Activated T-cell treated with anti-CD3 and anti-CD28 coated beads, Interleukin-2, amount 50 U/mL, for 4 hours (primary cell): Measurements from ENCODE around the gene RBM7. TPM values are rescaled to one million over a fixed set of nuclear protein-coding genes. Genes with fewer than 3 reads are reported as not detected.
A peak's percentile ranks its signal among the peaks of the same experiment; 100 is the strongest.

Experiments
- ATAC-seq, 2 donors: fragments of 200-7000 bp; cut with Tn5 transposase; one replicate each; pipeline ENCODE4 v1.10.0; 2021
- DNase-seq: peaks from one replicate; pipeline ENCODE4 v3.0.0-alpha.2; 2020
- H3K27me3 Mint-ChIP-seq: one replicate; pipeline ENCODE4 v1.8.0; 2021; ENCODE audit warnings: low read depth, mixed read lengths
- H3K36me3 Mint-ChIP-seq: one replicate; pipeline ENCODE4 v1.8.0; 2022; ENCODE audit warnings: mixed read lengths; ENCODE audit not compliant: insufficient read depth
- H3K4me1 Mint-ChIP-seq: one replicate; pipeline ENCODE4 v1.8.0; 2021; ENCODE audit warnings: low read depth, mixed read lengths
- H3K4me3 Mint-ChIP-seq: one replicate; pipeline ENCODE4 v1.8.0; 2021; ENCODE audit warnings: mild to moderate bottlenecking, moderate library complexity, mixed read lengths
- H3K9me3 Mint-ChIP-seq: one replicate; pipeline ENCODE4 v1.8.0; 2021; ENCODE audit warnings: mixed read lengths
- total RNA-seq, 3 donors: library from RNA; stranded (reverse); gene quantifications; one replicate each; pipeline ENCODE4 v1.2.1, GENCODE V29; 2021

Gene RBM7
- total RNA-seq, 3 donors from 2014 or later = 27.5 to 33.0 (median 29.6) TPM

DNA sequence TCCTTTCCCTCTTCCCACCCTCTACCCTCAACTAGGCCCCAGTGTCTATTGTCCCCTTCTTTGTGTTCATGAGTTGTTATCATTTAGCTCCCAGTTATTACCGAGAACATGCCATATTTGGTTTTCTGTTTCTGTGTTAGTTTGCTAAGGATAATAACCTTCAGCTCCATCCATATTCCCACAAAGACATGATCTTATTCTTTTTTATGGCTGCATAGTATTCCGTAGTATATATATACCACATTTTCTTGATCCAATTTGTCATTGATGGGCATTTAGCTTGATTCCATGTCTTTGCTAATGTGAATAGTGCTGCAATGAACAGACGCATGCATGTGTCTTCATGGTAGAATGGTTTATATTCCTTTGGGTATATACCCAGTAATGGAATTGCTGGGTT is 18.0 kb upstream of the RBM7 start:
- Mint-ChIP-seq H3K27me3 (peaks cover 10% of the 10 kb centered on the region), H3K9me3 (no peaks in the 10 kb centered on the region), H3K4me1 (peaks cover 8% of the 10 kb centered on the region), H3K4me3 (no peak overlapping the region), H3K36me3 (no peaks in the 10 kb centered on the region)
- ATAC-seq (no peak), DNase-seq (no peak)

DNA sequence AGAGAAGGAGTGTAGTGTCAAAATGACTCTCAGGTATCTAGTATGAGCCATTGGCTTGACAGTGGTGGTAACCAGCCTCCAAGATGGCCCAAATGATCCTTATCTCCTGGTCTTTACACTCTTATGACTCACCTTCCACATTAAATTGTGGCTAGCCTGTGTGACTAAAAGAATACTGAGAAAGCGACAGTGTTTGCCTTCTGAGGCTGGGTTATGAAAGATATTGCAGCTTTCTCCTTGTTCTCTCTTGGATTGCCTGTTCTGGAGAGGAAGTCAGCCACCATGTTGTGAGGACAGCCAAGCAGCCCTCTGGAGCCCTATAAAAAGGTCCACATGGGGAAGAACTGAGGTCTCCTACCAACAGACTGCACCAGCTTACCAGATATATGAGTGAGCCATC is 16.0 kb upstream of the RBM7 start:
- Mint-ChIP-seq H3K4me3 (no peak overlapping the region), H3K27me3 (peaks cover 8% of the 10 kb centered on the region), H3K9me3 (no peaks in the 10 kb centered on the region), H3K36me3 (no peaks in the 10 kb centered on the region), H3K4me1 (peaks cover 8% of the 10 kb centered on the region)
- no peak for DNase-seq
- peak; percentile 21 to 46 for ATAC-seq

DNA sequence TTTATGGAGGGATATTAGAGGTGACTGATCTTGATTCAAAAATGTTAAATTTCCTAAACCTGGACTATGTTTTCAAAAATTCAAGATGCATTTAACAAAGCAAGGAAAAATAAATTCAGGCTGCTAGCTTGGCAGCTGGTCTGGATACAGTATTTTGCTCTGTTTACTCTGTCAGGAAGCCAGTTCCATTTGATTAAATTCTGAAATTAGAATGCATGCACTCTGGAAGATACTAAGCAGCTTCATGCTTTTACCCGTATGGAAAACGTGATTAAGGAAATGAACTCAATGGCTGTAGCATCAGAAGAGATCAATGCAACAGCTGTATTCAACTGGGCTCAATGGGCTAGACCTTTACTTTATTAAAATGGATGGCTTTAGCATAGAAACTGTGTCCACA is 14.3 kb upstream of the RBM7 start:
- H3K4me3 Mint-ChIP-seq = no peak overlapping the region
- peaks cover 5% of the 10 kb centered on the region for H3K27me3 Mint-ChIP-seq
- H3K36me3 Mint-ChIP-seq = no peaks in the 10 kb centered on the region
- no peak for DNase-seq
- no peaks in the 10 kb centered on the region for H3K4me1 Mint-ChIP-seq
- no peaks in the 10 kb centered on the region for H3K9me3 Mint-ChIP-seq
- no peak for ATAC-seq

DNA sequence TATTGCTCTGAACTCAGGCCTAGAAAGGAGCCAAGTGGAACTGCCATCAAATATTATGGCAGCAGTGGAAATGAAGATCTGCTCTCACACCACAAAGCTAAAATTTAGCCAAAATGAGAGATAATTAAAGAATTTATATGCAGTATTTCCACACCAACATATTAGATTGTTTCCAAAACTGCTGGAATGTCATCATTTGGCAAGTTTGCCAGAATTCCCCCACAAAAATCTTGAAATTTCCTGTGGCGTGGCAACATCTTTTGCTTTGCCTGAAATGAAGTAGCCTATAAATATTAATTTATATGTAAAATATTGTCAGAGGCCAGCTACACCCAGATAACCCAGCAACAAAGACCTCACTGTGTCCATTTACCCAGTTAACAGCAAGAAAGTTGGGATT is 13.9 kb upstream of the RBM7 start:
- no peaks in the 10 kb centered on the region for H3K4me1 Mint-ChIP-seq
- no peak for DNase-seq
- no peak overlapping the region for H3K4me3 Mint-ChIP-seq
- H3K27me3 Mint-ChIP-seq = peaks cover 5% of the 10 kb centered on the region
- H3K9me3 Mint-ChIP-seq = no peaks in the 10 kb centered on the region
- H3K36me3 Mint-ChIP-seq = no peaks in the 10 kb centered on the region
- ATAC-seq = no peak

DNA sequence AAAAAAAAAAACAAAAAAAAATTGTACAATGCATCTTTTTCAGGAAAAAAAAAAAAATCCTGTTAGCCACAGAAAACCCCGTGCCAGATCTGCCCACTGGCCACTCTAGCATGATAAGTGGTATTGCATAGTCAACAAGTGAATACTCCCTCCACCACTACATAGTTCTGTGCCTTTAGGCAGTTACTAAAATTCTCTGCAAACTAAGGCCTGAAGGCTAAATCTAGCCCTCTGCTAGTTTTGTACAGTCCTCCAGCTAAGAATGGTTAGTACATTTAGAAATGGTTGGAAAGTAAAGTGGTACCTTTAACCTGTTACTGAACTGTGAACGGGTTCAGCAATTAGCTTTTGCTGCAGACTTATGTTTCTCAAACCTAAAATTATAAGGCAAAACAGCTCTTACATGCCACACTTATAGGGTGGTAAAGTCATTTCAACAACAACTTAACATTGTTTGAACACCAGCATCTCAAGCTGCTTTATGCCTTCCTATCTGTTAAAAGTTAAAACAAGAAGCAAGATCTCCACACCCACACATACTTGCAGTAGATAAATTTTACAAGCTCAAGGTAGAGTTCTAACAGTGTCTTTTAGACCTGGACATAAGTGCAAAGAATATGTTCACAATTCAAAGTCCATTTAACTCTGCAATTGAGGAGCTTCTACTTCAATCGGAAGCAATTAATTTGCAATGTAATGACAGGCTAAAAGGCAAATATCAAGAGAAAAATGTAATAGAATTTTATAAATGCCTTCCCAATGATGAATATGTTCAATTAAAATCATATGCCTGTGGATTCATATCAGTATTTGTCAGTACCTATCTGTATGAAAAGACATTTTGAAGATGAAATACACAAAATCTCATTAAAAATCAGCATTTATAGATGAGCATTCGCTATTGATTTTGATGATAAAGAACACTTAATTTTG is 7.5 kb upstream of the RBM7 start:
- H3K36me3 Mint-ChIP-seq = no peaks in the 10 kb centered on the region
- ATAC-seq (no peak), DNase-seq (no peak)
- H3K9me3 Mint-ChIP-seq = no peaks in the 10 kb centered on the region
- no peaks in the 10 kb centered on the region for H3K27me3 Mint-ChIP-seq
- peaks cover 7% of the 10 kb centered on the region for H3K4me1 Mint-ChIP-seq
- no peak overlapping the region for H3K4me3 Mint-ChIP-seq

DNA sequence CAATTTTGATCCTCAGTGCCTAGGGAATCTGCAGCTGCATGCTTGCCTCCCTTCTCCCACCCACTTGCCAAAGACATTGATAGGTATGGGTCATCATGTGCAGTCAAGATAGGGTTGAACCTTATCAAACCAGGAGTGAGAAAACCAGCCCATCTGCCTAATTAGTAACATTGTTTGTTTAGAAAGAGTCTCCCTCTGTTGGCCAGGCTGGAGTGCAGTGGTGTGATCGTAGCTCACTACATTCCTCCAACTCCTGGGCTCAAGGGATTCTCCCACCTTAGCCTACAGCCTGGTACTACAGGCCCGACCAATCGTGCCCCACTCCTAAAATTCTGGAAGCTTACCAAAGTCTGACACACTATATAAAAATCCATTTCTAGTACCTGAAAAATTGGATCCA is 4.7 kb upstream of the RBM7 start:
- DNase-seq (no peak), ATAC-seq (no peak)
- H3K9me3 Mint-ChIP-seq = no peaks in the 10 kb centered on the region
- H3K27me3 Mint-ChIP-seq = no peaks in the 10 kb centered on the region
- H3K36me3 Mint-ChIP-seq = no peaks in the 10 kb centered on the region
- H3K4me3 Mint-ChIP-seq = no peak overlapping the region
- H3K4me1 Mint-ChIP-seq = peaks cover 21% of the 10 kb centered on the region

DNA sequence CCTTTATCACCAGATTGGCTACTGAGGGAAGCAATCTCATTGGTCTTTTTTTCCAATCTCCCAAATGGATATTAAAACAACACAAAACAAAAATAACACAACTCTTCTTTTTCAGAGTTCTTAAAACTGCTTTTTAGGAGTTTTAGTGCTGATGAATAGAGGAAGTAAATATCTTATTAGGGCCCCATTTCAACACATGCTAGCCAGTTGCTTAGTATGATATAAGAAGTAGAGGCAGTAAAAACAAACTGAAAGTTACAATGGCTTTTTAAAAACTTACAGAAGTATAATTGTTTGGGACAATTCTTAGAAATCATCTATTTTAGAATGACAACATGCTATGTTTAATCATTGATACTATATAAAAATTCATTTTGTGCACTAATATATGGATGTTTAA is 3.5 kb upstream of the RBM7 start:
- Mint-ChIP-seq H3K36me3 (peaks cover under 1% of the 10 kb centered on the region), H3K9me3 (no peaks in the 10 kb centered on the region), H3K4me3 (no peak overlapping the region), H3K4me1 (peaks cover 24% of the 10 kb centered on the region), H3K27me3 (no peaks in the 10 kb centered on the region)
- no peak for DNase-seq
- ATAC-seq = no peak

DNA sequence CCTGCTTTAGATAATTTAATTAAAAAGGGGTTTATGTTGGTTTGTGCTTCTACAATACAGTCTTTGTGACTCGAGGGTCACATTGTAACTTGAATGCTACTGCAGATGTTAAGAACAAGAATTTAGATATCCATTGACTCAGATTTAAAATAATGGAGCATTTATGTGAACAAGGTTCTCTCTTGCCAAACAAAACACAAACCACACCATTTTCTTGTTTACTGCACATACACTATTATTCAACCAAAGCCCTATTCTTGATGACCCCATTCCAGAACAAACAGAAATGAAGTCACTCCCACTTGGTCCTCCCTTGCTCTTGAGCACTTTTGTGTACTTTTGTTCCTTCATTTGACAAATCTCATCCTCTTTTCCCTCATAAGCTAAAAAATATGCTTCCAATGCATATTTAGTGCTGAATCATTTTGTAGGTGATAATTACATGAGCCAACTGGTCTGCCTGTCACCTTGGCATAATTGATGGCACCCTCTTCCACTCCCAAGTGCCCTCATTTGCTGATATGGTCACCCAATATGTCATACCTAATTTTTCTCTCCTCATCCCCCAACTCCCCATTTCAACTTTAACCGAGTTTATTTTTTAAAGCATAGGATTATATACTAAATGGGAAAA is 3.0 kb upstream of the RBM7 start:
- Mint-ChIP-seq H3K27me3 (no peaks in the 10 kb centered on the region), H3K4me3 (no peak overlapping the region), H3K36me3 (peaks cover 3% of the 10 kb centered on the region), H3K9me3 (no peaks in the 10 kb centered on the region), H3K4me1 (peaks cover 28% of the 10 kb centered on the region)
- DNase-seq = no peak
- ATAC-seq = no peak

DNA sequence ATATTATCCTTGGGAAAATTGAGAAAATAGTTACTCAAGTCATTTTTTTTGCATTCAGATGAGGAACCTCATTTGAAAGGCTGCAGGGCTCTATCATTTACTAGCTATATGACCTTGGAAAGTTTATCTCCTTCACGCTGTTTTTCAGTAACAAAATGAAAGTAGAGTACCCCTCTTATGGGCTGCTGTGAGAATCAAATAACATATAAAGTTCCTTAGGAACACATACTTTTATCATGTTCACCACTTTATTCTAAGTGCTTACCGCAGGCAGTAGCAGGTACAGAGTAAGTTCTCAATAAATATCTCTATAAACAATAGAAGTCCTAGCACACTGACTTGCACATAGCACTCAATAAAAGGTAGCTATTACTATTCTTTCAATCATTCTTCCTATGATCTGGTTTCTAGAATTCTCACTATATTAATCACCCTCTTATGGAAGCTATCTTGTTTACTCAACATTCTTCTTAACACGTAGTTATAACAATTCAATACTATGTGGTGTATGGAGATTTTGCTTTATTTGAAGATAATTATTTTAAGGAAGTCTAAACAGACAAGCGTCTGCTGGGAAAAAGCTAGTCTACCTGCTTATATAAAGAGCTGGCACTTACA is 2.1 kb upstream of the RBM7 start:
- ATAC-seq = no peak
- peaks cover 35% of the 10 kb centered on the region for H3K4me1 Mint-ChIP-seq
- peaks cover 5% of the 10 kb centered on the region for H3K36me3 Mint-ChIP-seq
- no peak for DNase-seq
- H3K4me3 Mint-ChIP-seq = peak overlapping the region; percentile 96
- H3K9me3 Mint-ChIP-seq = no peaks in the 10 kb centered on the region
- H3K27me3 Mint-ChIP-seq = no peaks in the 10 kb centered on the region

DNA sequence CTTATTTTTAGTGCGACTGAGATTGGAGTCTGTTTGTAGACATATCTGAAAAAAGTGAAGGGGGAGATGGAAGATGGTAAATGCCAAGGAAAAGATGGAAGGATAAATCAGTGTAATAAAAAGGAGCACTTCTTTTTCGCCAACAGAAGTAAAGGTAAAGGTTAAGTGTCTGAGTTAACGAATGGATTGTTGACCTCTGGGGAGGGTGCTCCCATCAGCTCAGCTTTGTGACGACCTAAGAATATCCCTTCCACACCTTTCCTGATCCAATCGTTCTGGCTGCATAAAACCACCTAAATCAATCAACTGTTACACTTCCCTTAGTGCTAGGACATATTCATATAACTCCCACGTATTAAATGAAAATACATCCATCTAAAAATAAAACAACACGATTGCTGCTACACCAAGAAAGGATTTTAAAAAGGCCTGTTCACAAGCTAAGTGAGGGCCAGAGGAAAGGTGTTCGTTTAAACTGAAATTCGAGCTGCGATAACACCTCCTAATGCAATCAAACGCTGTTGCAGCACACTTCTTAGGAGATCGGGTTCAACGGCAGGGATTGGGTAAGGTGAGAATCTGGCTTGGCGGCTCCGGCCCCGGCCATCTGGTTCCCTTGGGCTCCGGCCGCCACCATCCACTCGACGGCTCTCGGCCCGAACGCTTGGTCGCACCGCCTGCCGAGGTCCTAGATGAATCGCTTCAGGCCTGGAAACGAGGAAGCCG is 813 bp upstream of the RBM7 start:
- peak overlapping the region; percentile 96 for H3K4me3 Mint-ChIP-seq
- no peak for DNase-seq
- H3K36me3 Mint-ChIP-seq = peaks cover 10% of the 10 kb centered on the region
- ATAC-seq = peak; percentile 15 to 23
- no peaks in the 10 kb centered on the region for H3K27me3 Mint-ChIP-seq
- H3K9me3 Mint-ChIP-seq = no peaks in the 10 kb centered on the region
- H3K4me1 Mint-ChIP-seq = peaks cover 43% of the 10 kb centered on the region

DNA sequence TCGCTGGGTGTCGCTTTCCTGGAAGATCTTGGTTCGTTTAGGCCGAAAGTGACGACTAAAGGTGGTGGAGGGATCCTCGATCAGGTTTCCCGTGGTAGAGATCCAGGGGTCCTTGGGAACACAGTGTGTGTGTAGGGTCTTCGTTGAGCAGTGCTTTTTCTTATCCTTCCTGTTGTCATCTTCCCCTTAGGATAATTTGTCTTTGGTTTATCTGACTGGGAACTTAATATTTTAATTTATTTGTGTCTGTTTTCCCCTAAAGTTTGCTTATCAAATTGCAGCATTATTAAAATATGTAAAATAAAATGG is 403 bp downstream of the RBM7 start:
- H3K4me3 Mint-ChIP-seq = peak overlapping the region; percentile 96
- H3K9me3 Mint-ChIP-seq = no peaks in the 10 kb centered on the region
- peaks cover 53% of the 10 kb centered on the region for H3K4me1 Mint-ChIP-seq
- no peak for ATAC-seq
- H3K36me3 Mint-ChIP-seq = peaks cover 16% of the 10 kb centered on the region
- no peak for DNase-seq
- H3K27me3 Mint-ChIP-seq = no peaks in the 10 kb centered on the region

DNA sequence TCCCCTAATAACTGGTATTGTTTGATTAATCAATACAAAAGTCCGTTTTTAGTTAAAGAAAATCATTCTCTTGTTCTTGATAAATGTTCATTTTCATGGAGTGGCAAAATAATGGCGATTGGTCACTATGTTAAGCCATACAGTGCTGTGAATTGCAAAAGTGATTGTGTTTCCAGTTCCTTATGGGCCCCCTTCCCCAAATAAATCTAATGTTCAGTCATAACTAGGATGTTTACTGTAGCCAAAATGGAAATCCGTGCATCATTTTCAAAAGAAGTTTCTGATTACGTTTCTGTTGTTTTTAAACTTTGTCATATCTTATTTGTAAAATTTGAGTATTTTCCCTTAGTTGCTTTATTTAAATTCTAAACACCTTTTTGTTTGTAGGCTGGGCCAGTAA is 845 bp downstream of the RBM7 start:
- H3K27me3 Mint-ChIP-seq = no peaks in the 10 kb centered on the region
- H3K4me1 Mint-ChIP-seq = peaks cover 57% of the 10 kb centered on the region
- no peaks in the 10 kb centered on the region for H3K9me3 Mint-ChIP-seq
- peaks cover 21% of the 10 kb centered on the region for H3K36me3 Mint-ChIP-seq
- peak overlapping the region; percentile 96 for H3K4me3 Mint-ChIP-seq
- ATAC-seq (no peak), DNase-seq (no peak)

DNA sequence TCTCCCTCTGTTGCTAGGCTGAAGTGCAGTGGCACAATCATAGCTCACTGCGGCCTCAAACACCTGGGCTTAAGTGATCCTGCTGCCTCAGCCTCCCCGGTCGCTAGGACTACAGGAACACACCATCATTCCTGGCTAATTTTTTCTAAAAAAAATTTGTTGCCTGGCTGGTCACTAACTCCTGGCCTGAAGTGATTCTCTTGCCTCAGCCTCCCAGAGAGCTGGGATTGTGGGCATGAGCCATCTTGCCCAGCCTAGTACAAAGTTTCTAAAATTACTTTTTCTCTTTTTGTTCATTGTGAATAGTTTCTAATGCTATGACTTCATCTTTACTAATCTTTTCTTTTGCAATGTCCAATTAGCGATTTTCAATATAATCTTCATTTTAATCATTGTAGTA is 12.5 kb downstream of the RBM7 start:
- H3K36me3 Mint-ChIP-seq = peaks cover 12% of the 10 kb centered on the region
- H3K9me3 Mint-ChIP-seq = no peaks in the 10 kb centered on the region
- no peaks in the 10 kb centered on the region for H3K27me3 Mint-ChIP-seq
- no peak overlapping the region for H3K4me3 Mint-ChIP-seq
- no peak for ATAC-seq
- no peak for DNase-seq
- no peaks in the 10 kb centered on the region for H3K4me1 Mint-ChIP-seq

DNA sequence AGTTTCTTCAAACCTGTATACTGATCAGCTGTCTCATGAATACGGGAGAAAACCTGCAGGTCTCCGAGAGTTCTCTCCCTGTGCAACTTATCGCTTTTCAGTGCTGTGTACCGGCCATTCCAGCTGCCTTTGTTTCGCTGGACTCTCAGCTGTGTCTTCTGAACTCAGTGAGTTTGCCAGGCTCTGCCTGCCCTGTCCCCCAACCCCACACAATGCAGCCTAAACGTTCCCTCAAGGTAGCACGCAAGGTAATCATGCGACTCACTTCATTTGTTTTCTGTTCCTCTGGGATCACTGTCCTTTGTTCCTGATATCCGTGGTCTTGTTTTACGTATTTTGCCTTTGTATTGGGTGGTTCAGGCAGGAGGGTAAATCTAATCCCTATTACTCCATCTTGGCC is 13.5 kb downstream of the RBM7 start:
- H3K36me3 Mint-ChIP-seq = peaks cover 10% of the 10 kb centered on the region
- H3K27me3 Mint-ChIP-seq = no peaks in the 10 kb centered on the region
- H3K4me1 Mint-ChIP-seq = no peaks in the 10 kb centered on the region
- ATAC-seq (no peak), DNase-seq (no peak)
- H3K4me3 Mint-ChIP-seq = no peak overlapping the region
- H3K9me3 Mint-ChIP-seq = no peaks in the 10 kb centered on the region
